K562 (cell line): ENCODE measurements around the gene GRK4. TPM values are rescaled to one million over a fixed set of nuclear protein-coding genes. Genes with fewer than 3 reads are reported as not detected.

ENCODE experiments used
- CCNT2 ChIP-seq: IDR thresholded peaks from 2 replicates; pipeline ENCODE4 v1.6.1; 2011; ENCODE audit warnings: borderline replicate concordance, low read depth, mild to moderate bottlenecking, moderate library complexity, mixed read lengths, low read length; ENCODE audit not compliant: insufficient read length; ENCODE audit errors: extremely low read depth
- CTBP1 ChIP-seq: fragments of 450-650 bp; IDR thresholded peaks from 2 replicates; pipeline ENCODE4 v1.6.1; 2016; ENCODE audit warnings: borderline replicate concordance
- E2F5 ChIP-seq: sonication (generic); formaldehyde crosslinking; IDR thresholded peaks from 2 replicates; pipeline ENCODE4 v1.8.0; 2022; ENCODE audit warnings: mild to moderate bottlenecking, missing genetic modification reagents
- ELF2 ChIP-seq: fragments of 250-450 bp; sonication (Bioruptor Pico); IDR thresholded peaks from 2 replicates; pipeline ENCODE4 v1.5.0; 2021; ENCODE audit warnings: mild to moderate bottlenecking
- EP400 ChIP-seq: fragments of 450-650 bp; IDR thresholded peaks from 2 replicates; pipeline ENCODE4 v1.6.1; 2017; ENCODE audit warnings: antibody characterized with exemption, mild to moderate bottlenecking, moderate library complexity
- HINFP ChIP-seq: fragments of 450-650 bp; conservative IDR thresholded peaks from 2 replicates; pipeline ENCODE4 v1.6.1; 2016; ENCODE audit warnings: missing genetic modification characterization, low read depth, mild to moderate bottlenecking, control low read depth, missing compliant biosample characterization
- MECOM ChIP-seq: fragments of 250-450 bp; sonication (Bioruptor Pico); IDR thresholded peaks from 2 replicates; pipeline ENCODE4 v1.8.0; 2022; ENCODE audit warnings: inconsistent platforms
- NFIX ChIP-seq: fragments of 250-450 bp; sonication (Bioruptor Pico); IDR thresholded peaks from 2 replicates; pipeline ENCODE4 v1.4.0; 2020; ENCODE audit warnings: low read depth, mild to moderate bottlenecking, moderate library complexity
- NR0B1 ChIP-seq: fragments of 450-650 bp; IDR thresholded peaks from one replicate; pipeline ENCODE4 v1.6.1; 2018; ENCODE audit warnings: mild to moderate bottlenecking, moderate library complexity; ENCODE audit not compliant: partially characterized antibody
- PPARD ChIP-seq: fragments of 250-450 bp; sonication (Bioruptor Pico); IDR thresholded peaks from 2 replicates; pipeline ENCODE4 v1.8.0; 2022; ENCODE audit warnings: inconsistent platforms, mild to moderate bottlenecking, moderate library complexity
- RBBP5 ChIP-seq: fragments of 200-600 bp; sonication (generic); IDR thresholded peaks from 2 replicates; pipeline ENCODE4 v1.6.1; 2012; ENCODE audit warnings: borderline replicate concordance, mild to moderate bottlenecking, low read length, control low read depth, inconsistent platforms; ENCODE audit not compliant: insufficient read depth, poor library complexity, severe bottlenecking
- SMAD2 ChIP-seq: fragments of 150-350 bp; IDR thresholded peaks from 2 replicates; pipeline ENCODE4 v1.6.1; 2014; ENCODE audit warnings: low read depth, mild to moderate bottlenecking, low read length
- THRA ChIP-seq: fragments of 450-650 bp; IDR thresholded peaks from 2 replicates; pipeline ENCODE4 v1.6.1; 2017; ENCODE audit warnings: mild to moderate bottlenecking, moderate library complexity
- ZBTB12 ChIP-seq: fragments of 250-450 bp; sonication (Bioruptor Pico); IDR thresholded peaks from 2 replicates; pipeline ENCODE4 v1.4.0; 2020
- ZBTB17 ChIP-seq: fragments of 450-650 bp; formaldehyde crosslinking; IDR thresholded peaks from 2 replicates; pipeline ENCODE4 v1.4.0; 2020; ENCODE audit warnings: mild to moderate bottlenecking
- ZNF398 ChIP-seq: fragments of 250-450 bp; sonication (Bioruptor Pico); IDR thresholded peaks from 2 replicates; pipeline ENCODE4 v1.8.0; 2021; ENCODE audit warnings: moderate library complexity, mild to moderate bottlenecking, inconsistent platforms
- ZNF408 ChIP-seq: fragments of 250-450 bp; sonication (Bioruptor Pico); IDR thresholded peaks from 2 replicates; pipeline ENCODE4 v1.4.0; 2020; ENCODE audit warnings: low read depth, mild to moderate bottlenecking, moderate library complexity
- ZNF668 ChIP-seq: fragments of 250-450 bp; sonication (Bioruptor Pico); IDR thresholded peaks from 2 replicates; pipeline ENCODE4 v1.8.0; 2022; ENCODE audit warnings: mild to moderate bottlenecking, inconsistent platforms
- polyA plus RNA-seq, 8 experiments: library from polyadenylated mRNA; depleted of rRNA in 4 of 8; stranded (reverse) in 5 of 8; unstranded in 3 of 8; fragments of >200 nt; fragmentation: Nextera tagmentation in 2 of 8; fragmentation: Illumina TruSeq in 1 of 8; extraction: Ambion mirVana in 2 of 8; extraction: Trizol in 1 of 8; gene quantifications; 2 replicates each; pipeline versions ENCODE4 v1.2.1 to v1.2.3, GENCODE V29; 2011 to 2014; ENCODE audit warnings: inconsistent platforms in 1 of 8, missing spikeins in 1 of 8
- total RNA-seq, 7 experiments: library from RNA; depleted of rRNA in 6 of 7; stranded (reverse); fragments of >200 nt in 6 of 7; fragmentation: Illumina TruSeq in 2 of 7; extraction: Trizol in 2 of 7; gene quantifications; 2 replicates each; pipeline versions ENCODE4 v1.2.1 to v1.2.3, GENCODE V29; 2011 to 2021; ENCODE audit warnings: low replicate concordance in 1 of 7

GRK4 gene
- total and polyA plus RNA-seq, 9 of the 15 experiments (the other 6 are each of a cell fraction or from before 2014, with no cell fraction given), result 1.1 to 4.8 (median 2.6) TPM

GRCh38 chr4:2934813-2935761, 28.3 kb upstream of the GRK4 start (continued):
- TF ChIP-seq THRA, result no peak
- no peak for TF ChIP-seq HINFP
- TF ChIP-seq E2F5 (CRISPR knock-in tag), result no peak
- no peak for TF ChIP-seq ZNF408
- TF ChIP-seq NFIX (CRISPR knock-in tag), result no peak
- no peak for TF ChIP-seq SMAD2
- TF ChIP-seq EP400, result peak; percentile 61; the same call in 1 of the 2 replicates
- TF ChIP-seq ZNF398, result no peak
- TF ChIP-seq ZBTB12 (CRISPR knock-in tag), result peak; percentile 81
- TF ChIP-seq CCNT2, result peak; percentile 58
- TF ChIP-seq ELF2, result no peak
- TF ChIP-seq ZBTB17, result no peak
- TF ChIP-seq RBBP5, result peak; percentile 90
- TF ChIP-seq PPARD (CRISPR knock-in tag), result no peak
- peak; percentile 60; the same call in 1 of the 2 replicates for TF ChIP-seq CTBP1
- no peak for TF ChIP-seq NR0B1
- TF ChIP-seq MECOM, result no peak
- no peak for TF ChIP-seq ZNF668 (CRISPR knock-in tag)
